Measurements from ENCODE around the gene KAT14.
"Not testable (repeated sequence)": the region's sequence is repeated elsewhere in the genome, so short reads cannot be mapped to it uniquely, and the experiment has no call there.

The KAT14 gene

GRCh38 chr20:18224968-18225568, 87.4 kb downstream of the KAT14 start:
- no peak for DNase-seq (ENCODE audit: low read depth)

GRCh38 chr20:18225632-18226031, 88.0 kb downstream of the KAT14 start:
- DNase-seq (ENCODE audit: low read depth): no peak

- DNase-seq (ENCODE audit: low read depth): not testable (repeated sequence)
Observed at GRCh38 chr20:18226741-18227140, 89.1 kb downstream of the KAT14 start.

- no peak for DNase-seq (ENCODE audit: low read depth)
Observed at GRCh38 chr20:18233408-18233943, 95.8 kb downstream of the KAT14 start.

Measured in activated gamma-delta T cell treated with anti-CD3 and anti-CD28 coated beads, Interleukin-2, amount 50 U/mL, for 16 hours (primary cell).